ENCODE data around the gene RUSC2.
"Not testable (repeated sequence)": the region's sequence is repeated elsewhere in the genome, so short reads cannot be mapped to it uniquely, and the experiment has no call there.

RUSC2 gene

GRCh38 chr9:35523556-35523955 is 33.6 kb downstream of the RUSC2 start:
- DNase-seq (ENCODE audit: low spot score), result not testable (repeated sequence)

GRCh38 chr9:35526087-35526801 is 36.3 kb downstream of the RUSC2 start:
- no peak for DNase-seq (ENCODE audit: low spot score)

- DNase-seq (ENCODE audit: low spot score), result no peak
Measured at GRCh38 chr9:35529161-35529823, 39.4 kb downstream of the RUSC2 start.

- DNase-seq (ENCODE audit: low spot score), result no peak
Measured at GRCh38 chr9:35533398-35533797, 43.5 kb downstream of the RUSC2 start.

- not testable (repeated sequence) for DNase-seq (ENCODE audit: low spot score)
Measured at GRCh38 chr9:35534921-35535320, 45.0 kb downstream of the RUSC2 start.

GRCh38 chr9:35537913-35538312 is 48.0 kb downstream of the RUSC2 start:
- DNase-seq (ENCODE audit: low spot score), result no peak

GRCh38 chr9:35538361-35539234 is 48.7 kb downstream of the RUSC2 start:
- no peak for DNase-seq (ENCODE audit: low spot score)

Data from activated CD4-positive, alpha-beta T cell treated with anti-CD3 and anti-CD28 coated beads, Interleukin-2, Interleukin-4, amounts not matched to agents 100 ng/mL and 50 ng/mL, durations not matched to agents 16 hours and 8 hours (primary cell).